Measurements from ENCODE around the gene S100B.

S100B gene

GRCh38 chr21:46554431-46555224 is 50.3 kb downstream of the S100B start:
- H3K4me3 ChIP-seq (ENCODE audit: low read depth in 1 of 2, low read length in 2 of 2), result no peak overlapping the region
- no peak overlapping the region for H3K9ac ChIP-seq (ENCODE audit: low read depth, low read length)
- H3K4me1 ChIP-seq (ENCODE audit: insufficient read depth, low read length), result no peaks in the 10 kb centered on the region
- TF ChIP-seq EZH2 (IDR thresholded peaks at IDR 0.05; ENCODE audit: borderline replicate concordance, low read depth, low read length, severe bottlenecking), result no peak
- peak; percentile 10 for TF ChIP-seq CTCF (IDR thresholded peaks at IDR 0.05; ENCODE audit: borderline replicate concordance, extremely low read depth, low read length, poor library complexity, severe bottlenecking)
- no peak overlapping the region for H3K27ac ChIP-seq (ENCODE audit: low read length)
- no peaks in the 10 kb centered on the region for H3K27me3 ChIP-seq (ENCODE audit: insufficient read depth, low read length, poor library complexity)
- no peak overlapping the region for H3K4me2 ChIP-seq (ENCODE audit: insufficient read depth, low read length)
- H3K36me3 ChIP-seq (ENCODE audit: insufficient read depth, low read length), result peaks cover 85% of the 10 kb centered on the region
- DNase-seq, result no peak
- no peak overlapping the region for H2AFZ ChIP-seq (ENCODE audit: low read depth, low read length)
- no peaks in the 10 kb centered on the region for H3K9me3 ChIP-seq (ENCODE audit: insufficient read depth, low read length, severe bottlenecking)
- no peaks in the 10 kb centered on the region for H3K79me2 ChIP-seq (ENCODE audit: insufficient read depth, low read length)
- no peaks in the 10 kb centered on the region; the same call in 1 of the 2 replicates for H4K20me1 ChIP-seq (ENCODE audit: insufficient read depth, low read length)
- ATAC-seq (ENCODE audit: insufficient read depth, low read depth), result no peak

- Histone ChIP-seq H3K4me3 (ENCODE audit: low read depth in 1 of 2, low read length in 2 of 2) (no peak overlapping the region), H3K4me1 (ENCODE audit: insufficient read depth, low read length) (no peaks in the 10 kb centered on the region), H3K4me2 (ENCODE audit: insufficient read depth, low read length) (no peak overlapping the region), H3K9me3 (ENCODE audit: insufficient read depth, low read length, severe bottlenecking) (no peaks in the 10 kb centered on the region), H2AFZ (ENCODE audit: low read depth, low read length) (no peak overlapping the region), H3K27me3 (ENCODE audit: insufficient read depth, low read length, poor library complexity) (no peaks in the 10 kb centered on the region), H3K79me2 (ENCODE audit: insufficient read depth, low read length) (no peaks in the 10 kb centered on the region), H4K20me1 (ENCODE audit: insufficient read depth, low read length) (no peaks in the 10 kb centered on the region; the same call in 1 of the 2 replicates), H3K27ac (ENCODE audit: low read length) (no peak overlapping the region), H3K9ac (ENCODE audit: low read depth, low read length) (no peak overlapping the region), H3K36me3 (ENCODE audit: insufficient read depth, low read length) (peaks cover 81% of the 10 kb centered on the region)
- TF ChIP-seq CTCF (IDR thresholded peaks at IDR 0.05; ENCODE audit: borderline replicate concordance, extremely low read depth, low read length, poor library complexity, severe bottlenecking) (no peak), EZH2 (IDR thresholded peaks at IDR 0.05; ENCODE audit: borderline replicate concordance, low read depth, low read length, severe bottlenecking) (no peak)
- no peak for ATAC-seq (ENCODE audit: insufficient read depth, low read depth)
- DNase-seq, result no peak
Observed at GRCh38 chr21:46553993-46554392, 50.9 kb downstream of the S100B start.

GRCh38 chr21:46552865-46553379 is 52.0 kb downstream of the S100B start:
- no peaks in the 10 kb centered on the region for H3K4me1 ChIP-seq (ENCODE audit: insufficient read depth, low read length)
- H3K4me2 ChIP-seq (ENCODE audit: insufficient read depth, low read length), result no peak overlapping the region
- no peak overlapping the region for H2AFZ ChIP-seq (ENCODE audit: low read depth, low read length)
- no peaks in the 10 kb centered on the region for H3K27me3 ChIP-seq (ENCODE audit: insufficient read depth, low read length, poor library complexity)
- H4K20me1 ChIP-seq (ENCODE audit: insufficient read depth, low read length), result no peaks in the 10 kb centered on the region; the same call in 1 of the 2 replicates
- peaks cover 80% of the 10 kb centered on the region for H3K36me3 ChIP-seq (ENCODE audit: insufficient read depth, low read length)
- ATAC-seq (ENCODE audit: insufficient read depth, low read depth) (no peak), DNase-seq (no peak)
- H3K79me2 ChIP-seq (ENCODE audit: insufficient read depth, low read length), result no peaks in the 10 kb centered on the region
- H3K9me3 ChIP-seq (ENCODE audit: insufficient read depth, low read length, severe bottlenecking), result no peaks in the 10 kb centered on the region
- no peak overlapping the region for H3K4me3 ChIP-seq (ENCODE audit: low read depth in 1 of 2, low read length in 2 of 2)
- no peak overlapping the region for H3K9ac ChIP-seq (ENCODE audit: low read depth, low read length)
- TF ChIP-seq EZH2 (IDR thresholded peaks at IDR 0.05; ENCODE audit: borderline replicate concordance, low read depth, low read length, severe bottlenecking), result no peak
- no peak for TF ChIP-seq CTCF (IDR thresholded peaks at IDR 0.05; ENCODE audit: borderline replicate concordance, extremely low read depth, low read length, poor library complexity, severe bottlenecking)
- H3K27ac ChIP-seq (ENCODE audit: low read length), result no peak overlapping the region

Data from DND-41 (cell line).